Testis (tissue), 2 donors: ENCODE results near the gene PRUNE2.

ENCODE experiments used
- CTCF ChIP-seq, 3 experiments: fragments of 450-650 bp in 2 of 3; fragments of 200-600 bp in 1 of 3; sonication (generic) in 1 of 3; IDR thresholded peaks; one replicate each; pipeline ENCODE4 v1.5.1; 2016 to 2019; ENCODE audit warnings: antibody characterized with exemption in 3 of 3, mild to moderate bottlenecking in 2 of 3, moderate library complexity in 1 of 3
- POLR2A ChIP-seq: fragments of 450-650 bp; IDR thresholded peaks from one replicate; pipeline ENCODE4 v1.6.1; 2017; ENCODE audit warnings: antibody characterized with exemption, mild to moderate bottlenecking, moderate library complexity

GRCh38 chr9:76873821-76874220 lies 32.1 kb downstream of the PRUNE2 start:
- no peak for TF ChIP-seq CTCF (IDR thresholded peaks at IDR 0.05)
- TF ChIP-seq POLR2A: no peak
